HG03175 (cell line): ENCODE results near the gene CAMKV.

Source experiments
- ATAC-seq: cut with Tn5 transposase; IDR thresholded peaks from one replicate; pipeline ENCODE4 v1.9.1; 2021; ENCODE audit warnings: mild to moderate bottlenecking, moderate library complexity; ENCODE audit not compliant: unreplicated experiment

The CAMKV gene

DNA sequence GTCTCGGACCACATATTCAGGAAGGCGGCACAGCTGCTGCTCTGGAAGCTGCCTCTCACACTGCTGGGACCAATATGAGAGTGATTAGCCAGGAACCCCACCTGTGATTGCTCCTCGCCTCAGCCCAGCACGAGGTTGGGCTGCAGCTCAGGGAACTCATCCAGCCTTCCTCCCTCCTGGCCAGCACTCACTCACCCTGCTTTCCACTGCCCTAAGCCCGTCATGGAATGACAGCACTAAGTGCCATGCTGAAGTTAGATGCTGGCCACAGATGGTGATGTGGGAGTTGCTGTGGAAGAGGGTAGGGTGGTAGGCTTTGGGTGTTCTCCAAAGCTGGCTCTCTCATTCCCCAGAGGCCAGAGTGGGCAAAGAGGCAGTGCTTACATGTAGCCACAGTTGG, 26.6 kb upstream of the CAMKV start:
- no peak for ATAC-seq

- ATAC-seq = no peak
Observed at GRCh38 chr3:49895791-49896190, 26.1 kb upstream of the CAMKV start.

- ATAC-seq = no peak
Observed at GRCh38 chr3:49889296-49889695, 19.6 kb upstream of the CAMKV start.

GRCh38 chr3:49886922-49887265, 17.2 kb upstream of the CAMKV start:
- no peak for ATAC-seq

GRCh38 chr3:49883998-49884397, 14.3 kb upstream of the CAMKV start:
- no peak for ATAC-seq

GRCh38 chr3:49882166-49882565, 12.5 kb upstream of the CAMKV start:
- no peak for ATAC-seq

DNA sequence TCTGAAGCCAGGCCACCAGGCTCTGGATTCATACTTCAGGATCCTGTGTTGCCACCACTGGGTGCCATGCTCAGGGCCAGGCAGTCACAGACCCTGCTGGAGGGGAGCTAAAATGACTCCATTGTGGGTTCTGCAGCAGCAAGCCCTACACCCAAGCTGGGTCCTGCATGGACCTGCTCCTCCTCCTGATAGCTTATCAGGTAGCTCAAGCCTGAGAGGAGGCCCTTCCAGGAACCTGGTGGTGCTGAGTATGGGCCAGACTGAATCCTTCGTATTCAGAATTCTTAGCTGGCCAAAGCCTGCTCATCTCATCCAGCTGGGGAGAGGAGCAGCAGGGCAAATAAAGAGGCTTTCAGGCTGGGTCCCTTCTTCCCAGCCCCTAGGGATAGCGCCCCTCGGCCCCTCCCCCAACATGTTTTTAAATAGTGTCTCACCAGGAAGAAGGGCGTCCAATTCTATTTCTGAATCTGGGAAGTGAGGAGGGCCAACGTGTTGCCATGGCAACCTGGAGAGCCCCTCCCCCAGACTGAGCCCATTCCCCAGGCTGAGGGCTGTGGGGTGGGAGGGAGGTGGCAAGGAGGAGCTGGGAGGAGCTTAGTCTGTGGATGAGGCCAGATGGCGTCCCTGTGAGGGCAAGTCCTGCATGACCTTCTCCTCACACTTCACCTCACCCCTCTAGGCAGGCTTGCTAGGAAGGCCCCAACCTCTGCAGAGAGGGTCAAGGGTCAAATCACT, 11.0 kb upstream of the CAMKV start:
- ATAC-seq = no peak

GRCh38 chr3:49879721-49880120, 10.0 kb upstream of the CAMKV start:
- no peak for ATAC-seq

DNA sequence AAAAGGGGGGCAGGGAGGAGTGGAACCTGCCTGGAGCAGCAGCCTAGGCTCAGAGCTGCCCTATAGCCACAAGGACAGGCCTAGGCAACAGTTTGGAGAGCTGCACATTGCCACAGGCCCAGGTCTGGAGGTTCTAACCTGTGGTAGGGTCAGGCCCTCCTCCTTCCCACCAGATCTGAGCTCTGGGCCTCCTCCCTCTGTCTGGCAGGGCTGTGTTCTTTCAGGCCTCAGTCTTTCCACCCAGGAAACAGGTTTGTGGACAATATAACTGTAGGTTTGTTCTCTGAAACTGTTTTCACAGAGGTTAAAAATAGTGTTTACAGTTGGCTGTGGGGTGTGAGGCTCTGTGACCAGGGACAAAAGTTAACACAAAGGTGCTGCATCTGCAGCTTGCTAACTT, 9.0 kb upstream of the CAMKV start:
- ATAC-seq = no peak

- ATAC-seq = no peak
Observed at GRCh38 chr3:49877716-49878115, 8.0 kb upstream of the CAMKV start.

DNA sequence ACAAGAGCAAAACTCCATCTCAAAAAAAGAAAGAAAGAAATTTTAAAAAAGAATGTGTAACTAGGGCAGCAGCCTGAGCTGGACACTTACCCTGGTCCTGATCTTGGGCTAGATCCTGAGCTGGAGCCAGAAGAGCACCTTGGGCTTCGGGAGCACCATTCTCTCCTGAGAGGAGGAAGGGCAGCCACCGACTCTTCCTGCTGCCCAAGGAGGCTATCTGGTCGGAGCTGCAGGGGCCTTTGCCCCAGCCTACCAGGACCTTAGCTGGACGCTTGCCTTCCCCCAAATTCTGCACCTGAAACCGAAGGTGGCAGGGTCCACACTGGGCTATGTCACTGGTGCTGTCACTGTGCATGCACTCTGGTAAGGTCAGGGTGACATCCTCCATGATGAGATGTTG, 6.9 kb upstream of the CAMKV start:
- ATAC-seq = no peak

- ATAC-seq = no peak
Observed at GRCh38 chr3:49873623-49874022, 3.9 kb upstream of the CAMKV start.

DNA sequence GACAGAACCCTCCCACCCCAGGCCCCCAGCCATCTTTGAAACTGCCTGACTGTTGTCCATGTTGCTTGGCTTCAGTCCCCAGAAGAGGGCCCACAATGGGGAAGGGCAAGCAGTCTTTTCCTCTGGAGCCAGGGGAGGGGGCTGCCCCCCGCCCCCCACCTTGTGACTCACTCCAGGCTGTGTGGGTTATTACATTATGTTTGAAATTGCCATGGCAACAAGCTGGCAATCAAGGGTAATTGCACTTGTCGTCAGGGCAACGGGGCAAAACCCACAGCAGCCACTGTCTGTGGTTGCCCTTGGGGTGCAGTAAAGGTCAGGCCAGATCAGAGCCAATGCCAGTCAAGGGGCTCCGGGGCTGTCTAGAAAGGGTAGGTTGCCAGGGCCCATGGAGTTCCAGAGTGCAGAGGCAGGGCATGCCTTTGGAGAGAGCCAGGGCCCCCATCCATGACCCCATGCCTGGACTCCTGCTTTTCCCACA, 3.1 kb upstream of the CAMKV start:
- ATAC-seq = no peak

- no peak for ATAC-seq
Observed at GRCh38 chr3:49871531-49872153, 1.9 kb upstream of the CAMKV start.

- ATAC-seq = no peak
Observed at GRCh38 chr3:49868862-49869466, 742 bp downstream of the CAMKV start.

DNA sequence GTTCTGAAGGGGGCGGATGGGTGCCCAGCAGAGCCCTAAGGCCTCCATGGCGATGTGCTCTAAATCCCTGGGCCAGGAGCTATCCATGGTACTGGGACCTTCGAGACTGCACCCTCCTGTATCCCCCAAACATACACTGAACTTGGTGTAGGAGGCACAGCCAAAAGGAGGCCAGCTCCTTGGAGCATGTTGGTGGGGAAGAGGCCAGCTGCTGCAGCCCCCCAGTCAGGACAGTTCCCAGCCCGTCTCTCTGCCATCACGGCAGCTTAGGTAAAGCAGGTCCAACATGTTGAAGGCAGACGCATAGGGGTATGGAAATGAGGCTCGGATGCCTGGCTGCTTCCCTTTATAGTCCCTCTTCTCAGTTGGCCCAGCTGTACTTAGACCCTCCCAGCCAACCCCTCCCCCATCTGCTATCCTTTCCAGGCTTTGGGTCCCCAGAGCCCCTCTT, 1.8 kb downstream of the CAMKV start:
- no peak for ATAC-seq

DNA sequence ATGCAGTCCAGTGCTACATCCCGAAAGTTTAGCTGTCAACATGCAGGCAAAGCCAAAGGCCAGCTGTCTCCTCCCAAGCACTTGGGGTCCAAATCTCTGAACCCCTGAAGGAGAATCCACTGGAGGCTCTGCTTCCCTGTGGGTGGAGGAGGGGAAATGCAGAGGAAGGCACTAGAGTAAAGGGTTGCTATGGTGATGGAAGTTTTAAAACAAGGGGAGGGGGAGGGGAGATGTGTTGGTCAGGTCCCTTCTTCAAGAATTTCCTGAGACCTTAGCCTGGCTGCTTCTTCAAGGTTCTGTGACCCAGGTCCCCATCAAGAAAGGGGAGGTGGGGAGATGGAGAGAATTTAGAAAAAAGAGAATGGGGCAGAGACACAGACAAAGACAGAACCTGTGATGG, 2.3 kb downstream of the CAMKV start:
- ATAC-seq = no peak

DNA sequence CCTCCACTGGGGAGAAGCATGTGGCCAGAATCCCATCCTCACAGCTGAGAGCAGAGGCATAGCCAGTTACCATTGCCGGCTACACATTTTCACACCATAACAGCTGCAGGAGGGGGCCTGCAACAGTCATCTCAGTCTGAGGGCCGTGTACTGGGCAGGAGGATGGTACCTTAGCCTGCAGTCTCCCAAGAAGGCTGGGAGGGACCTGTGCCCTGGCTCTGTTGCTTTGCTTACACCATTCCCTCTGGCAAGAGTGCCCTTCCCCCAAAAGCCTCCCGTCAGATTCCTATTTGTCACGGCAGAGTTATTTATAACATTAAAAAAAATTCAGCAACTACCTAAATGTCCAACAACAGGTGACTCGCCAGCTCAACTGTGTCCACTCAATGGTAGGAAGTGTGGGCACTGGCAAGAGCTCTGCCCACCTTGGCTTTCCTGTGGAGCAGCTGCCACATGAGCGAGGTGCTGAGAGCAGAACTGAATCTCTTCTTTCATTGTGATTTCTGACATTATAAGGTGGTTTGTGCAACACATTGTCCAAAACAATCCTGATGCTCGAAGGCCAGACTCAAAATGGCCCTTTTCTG, 4.4 kb downstream of the CAMKV start:
- no peak for ATAC-seq

DNA sequence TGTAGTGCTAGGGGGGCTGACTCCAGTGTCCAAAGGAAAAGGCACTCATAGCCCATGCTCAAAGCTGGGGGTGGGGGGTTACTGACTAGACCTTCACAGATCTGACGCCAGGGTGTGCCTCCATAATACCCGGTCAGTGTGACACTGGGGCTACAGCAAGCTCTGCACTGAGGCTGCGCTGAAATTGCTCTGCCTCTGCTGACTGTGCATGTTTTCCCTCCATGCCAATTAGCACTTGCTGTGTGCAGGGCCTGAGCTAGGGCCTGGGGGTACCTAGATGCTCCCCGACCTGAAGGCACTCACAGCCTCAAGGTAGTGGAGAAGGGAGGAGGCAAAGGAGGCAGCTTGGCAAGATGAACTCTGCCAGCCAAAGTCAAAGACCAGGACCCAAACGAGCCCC, 5.2 kb downstream of the CAMKV start:
- no peak for ATAC-seq

GRCh38 chr3:49859576-49860305, 10.0 kb downstream of the CAMKV start:
- ATAC-seq = no peak
